K562 (cell line): ENCODE results near the gene VDAC1. TPM values are rescaled to one million over a fixed set of nuclear protein-coding genes. Genes with fewer than 3 reads are reported as not detected.

Experiments
- CHD4 ChIP-seq: fragments of 200-600 bp; sonication (generic); IDR thresholded peaks from 3 replicates; pipeline ENCODE4 v1.6.1; 2012; ENCODE audit warnings: low read depth, mild to moderate bottlenecking, mixed read lengths, low read length, inconsistent platforms; ENCODE audit not compliant: insufficient read depth, insufficient replicate concordance, poor library complexity, severe bottlenecking
- ESRRB ChIP-seq: fragments of 250-450 bp; sonication (Bioruptor Pico); IDR thresholded peaks from 2 replicates; pipeline ENCODE4 v1.5.0; 2020; ENCODE audit warnings: mild to moderate bottlenecking, moderate library complexity, borderline replicate concordance
- ETS2 ChIP-seq: IDR thresholded peaks from 2 replicates; pipeline ENCODE4 v1.6.1; 2016; ENCODE audit warnings: borderline replicate concordance, missing genetic modification characterization, mild to moderate bottlenecking, moderate library complexity, missing compliant biosample characterization; ENCODE audit not compliant: poor library complexity, severe bottlenecking
- MYC ChIP-seq, 2 experiments: fragments of 250-450 bp in 1 of 2; sonication (Bioruptor Pico) in 1 of 2; IDR thresholded peaks; 2 replicates each; pipeline versions ENCODE4 v1.5.1 to v1.6.1; 2012 to 2021; ENCODE audit warnings: low read depth in 2 of 2, borderline replicate concordance in 1 of 2, improper control_type of control experiment in 1 of 2, low read length in 1 of 2, mild to moderate bottlenecking in 1 of 2, moderate library complexity in 1 of 2
- SAP30 ChIP-seq: fragments of 200-600 bp; sonication (generic); IDR thresholded peaks from 2 replicates; pipeline ENCODE4 v1.6.1; 2012; ENCODE audit warnings: borderline replicate concordance, low read depth, mild to moderate bottlenecking, moderate library complexity, low read length, control low read depth, inconsistent platforms; ENCODE audit not compliant: insufficient read depth, poor library complexity, severe bottlenecking
- STAG1 ChIP-seq: sonication (generic); formaldehyde crosslinking; IDR thresholded peaks from 2 replicates; pipeline ENCODE4 v1.5.0; 2020; ENCODE audit warnings: missing genetic modification reagents, borderline replicate concordance
- ZNF41 ChIP-seq: fragments of 250-450 bp; sonication (Bioruptor Pico); conservative IDR thresholded peaks from 2 replicates; pipeline ENCODE4 v1.4.0; 2020; ENCODE audit warnings: mild to moderate bottlenecking
- ZNF707 ChIP-seq: fragments of 250-450 bp; sonication (Bioruptor Pico); conservative IDR thresholded peaks from 2 replicates; pipeline ENCODE4 v1.8.0; 2022; ENCODE audit warnings: inconsistent platforms, mild to moderate bottlenecking, moderate library complexity
- polyA plus RNA-seq, 8 experiments: library from polyadenylated mRNA; depleted of rRNA in 4 of 8; stranded (reverse) in 5 of 8; unstranded in 3 of 8; fragments of >200 nt; fragmentation: Nextera tagmentation in 2 of 8; fragmentation: Illumina TruSeq in 1 of 8; extraction: Ambion mirVana in 2 of 8; extraction: Trizol in 1 of 8; gene quantifications; 2 replicates each; pipeline versions ENCODE4 v1.2.1 to v1.2.3, GENCODE V29; 2011 to 2014; ENCODE audit warnings: inconsistent platforms in 1 of 8, missing spikeins in 1 of 8
- total RNA-seq, 7 experiments: library from RNA; depleted of rRNA in 6 of 7; stranded (reverse); fragments of >200 nt in 6 of 7; fragmentation: Illumina TruSeq in 2 of 7; extraction: Trizol in 2 of 7; gene quantifications; 2 replicates each; pipeline versions ENCODE4 v1.2.1 to v1.2.3, GENCODE V29; 2011 to 2021; ENCODE audit warnings: low replicate concordance in 1 of 7
- TF ChIP-seq, protein P1 (sequence below), 2 experiments: fragments of 450-650 bp; IDR thresholded peaks; 2 replicates each; pipeline ENCODE4 v1.6.1; 2016; ENCODE audit warnings: mild to moderate bottlenecking in 2 of 2, borderline replicate concordance in 1 of 2, low read depth in 1 of 2, moderate library complexity in 1 of 2
- TF ChIP-seq, protein P2 (sequence below): fragments of 450-650 bp; IDR thresholded peaks from 2 replicates; pipeline ENCODE4 v1.6.1; 2017; ENCODE audit warnings: antibody characterized with exemption, mild to moderate bottlenecking

The VDAC1 gene
- total and polyA plus RNA-seq, 9 of the 15 experiments (the other 6 are each of a cell fraction or from before 2014, with no cell fraction given), result 168 to 366 (median 293) TPM

DNA sequence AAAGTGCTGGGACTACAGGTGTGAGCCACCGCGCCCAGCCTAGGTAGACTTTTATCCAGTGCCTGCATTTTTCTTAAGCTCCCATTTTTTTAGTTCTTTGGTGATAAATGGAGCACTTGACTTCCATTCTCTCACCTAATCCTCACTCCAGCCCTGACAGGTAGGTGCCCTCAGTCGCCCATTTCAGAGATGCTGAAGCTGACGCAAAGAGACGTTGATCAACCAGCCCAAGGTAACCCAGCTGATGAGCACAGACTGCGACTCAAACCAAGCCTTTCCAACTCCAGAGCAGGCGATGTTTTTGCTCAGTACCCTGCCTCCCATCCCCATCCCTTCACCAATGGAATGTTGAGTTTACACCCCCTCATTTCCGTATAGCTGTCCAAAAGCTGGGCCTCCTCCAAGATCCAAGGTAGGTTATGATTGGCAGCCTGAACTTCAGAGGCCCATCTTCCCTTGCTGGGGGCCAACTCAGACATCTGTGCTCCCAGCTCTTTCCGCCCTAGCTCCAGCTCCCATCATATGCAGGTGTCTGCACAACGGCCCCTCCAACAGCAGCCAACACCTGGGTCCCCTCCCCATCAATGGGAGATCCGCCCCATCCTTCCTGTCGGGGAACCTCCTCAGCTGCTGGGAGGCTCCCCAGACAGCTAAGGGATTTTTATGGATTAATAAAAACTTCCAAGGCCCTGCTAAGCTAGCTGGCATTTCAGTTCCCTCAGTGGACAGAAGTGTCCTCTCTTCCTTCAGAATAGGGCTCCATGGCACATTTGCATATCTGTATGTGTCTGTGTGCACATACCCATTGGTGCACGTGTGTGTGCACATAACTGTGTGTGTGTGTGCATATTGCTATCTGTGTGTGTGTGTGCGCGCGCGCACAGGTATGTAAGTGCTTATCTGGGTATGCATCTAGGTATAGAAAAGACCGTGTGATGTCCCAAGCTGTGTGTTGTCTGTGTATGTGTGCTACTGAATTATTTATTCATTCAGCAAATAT, 39.3 kb upstream of the VDAC1 start (continued):
- TF ChIP-seq, protein P1, sequence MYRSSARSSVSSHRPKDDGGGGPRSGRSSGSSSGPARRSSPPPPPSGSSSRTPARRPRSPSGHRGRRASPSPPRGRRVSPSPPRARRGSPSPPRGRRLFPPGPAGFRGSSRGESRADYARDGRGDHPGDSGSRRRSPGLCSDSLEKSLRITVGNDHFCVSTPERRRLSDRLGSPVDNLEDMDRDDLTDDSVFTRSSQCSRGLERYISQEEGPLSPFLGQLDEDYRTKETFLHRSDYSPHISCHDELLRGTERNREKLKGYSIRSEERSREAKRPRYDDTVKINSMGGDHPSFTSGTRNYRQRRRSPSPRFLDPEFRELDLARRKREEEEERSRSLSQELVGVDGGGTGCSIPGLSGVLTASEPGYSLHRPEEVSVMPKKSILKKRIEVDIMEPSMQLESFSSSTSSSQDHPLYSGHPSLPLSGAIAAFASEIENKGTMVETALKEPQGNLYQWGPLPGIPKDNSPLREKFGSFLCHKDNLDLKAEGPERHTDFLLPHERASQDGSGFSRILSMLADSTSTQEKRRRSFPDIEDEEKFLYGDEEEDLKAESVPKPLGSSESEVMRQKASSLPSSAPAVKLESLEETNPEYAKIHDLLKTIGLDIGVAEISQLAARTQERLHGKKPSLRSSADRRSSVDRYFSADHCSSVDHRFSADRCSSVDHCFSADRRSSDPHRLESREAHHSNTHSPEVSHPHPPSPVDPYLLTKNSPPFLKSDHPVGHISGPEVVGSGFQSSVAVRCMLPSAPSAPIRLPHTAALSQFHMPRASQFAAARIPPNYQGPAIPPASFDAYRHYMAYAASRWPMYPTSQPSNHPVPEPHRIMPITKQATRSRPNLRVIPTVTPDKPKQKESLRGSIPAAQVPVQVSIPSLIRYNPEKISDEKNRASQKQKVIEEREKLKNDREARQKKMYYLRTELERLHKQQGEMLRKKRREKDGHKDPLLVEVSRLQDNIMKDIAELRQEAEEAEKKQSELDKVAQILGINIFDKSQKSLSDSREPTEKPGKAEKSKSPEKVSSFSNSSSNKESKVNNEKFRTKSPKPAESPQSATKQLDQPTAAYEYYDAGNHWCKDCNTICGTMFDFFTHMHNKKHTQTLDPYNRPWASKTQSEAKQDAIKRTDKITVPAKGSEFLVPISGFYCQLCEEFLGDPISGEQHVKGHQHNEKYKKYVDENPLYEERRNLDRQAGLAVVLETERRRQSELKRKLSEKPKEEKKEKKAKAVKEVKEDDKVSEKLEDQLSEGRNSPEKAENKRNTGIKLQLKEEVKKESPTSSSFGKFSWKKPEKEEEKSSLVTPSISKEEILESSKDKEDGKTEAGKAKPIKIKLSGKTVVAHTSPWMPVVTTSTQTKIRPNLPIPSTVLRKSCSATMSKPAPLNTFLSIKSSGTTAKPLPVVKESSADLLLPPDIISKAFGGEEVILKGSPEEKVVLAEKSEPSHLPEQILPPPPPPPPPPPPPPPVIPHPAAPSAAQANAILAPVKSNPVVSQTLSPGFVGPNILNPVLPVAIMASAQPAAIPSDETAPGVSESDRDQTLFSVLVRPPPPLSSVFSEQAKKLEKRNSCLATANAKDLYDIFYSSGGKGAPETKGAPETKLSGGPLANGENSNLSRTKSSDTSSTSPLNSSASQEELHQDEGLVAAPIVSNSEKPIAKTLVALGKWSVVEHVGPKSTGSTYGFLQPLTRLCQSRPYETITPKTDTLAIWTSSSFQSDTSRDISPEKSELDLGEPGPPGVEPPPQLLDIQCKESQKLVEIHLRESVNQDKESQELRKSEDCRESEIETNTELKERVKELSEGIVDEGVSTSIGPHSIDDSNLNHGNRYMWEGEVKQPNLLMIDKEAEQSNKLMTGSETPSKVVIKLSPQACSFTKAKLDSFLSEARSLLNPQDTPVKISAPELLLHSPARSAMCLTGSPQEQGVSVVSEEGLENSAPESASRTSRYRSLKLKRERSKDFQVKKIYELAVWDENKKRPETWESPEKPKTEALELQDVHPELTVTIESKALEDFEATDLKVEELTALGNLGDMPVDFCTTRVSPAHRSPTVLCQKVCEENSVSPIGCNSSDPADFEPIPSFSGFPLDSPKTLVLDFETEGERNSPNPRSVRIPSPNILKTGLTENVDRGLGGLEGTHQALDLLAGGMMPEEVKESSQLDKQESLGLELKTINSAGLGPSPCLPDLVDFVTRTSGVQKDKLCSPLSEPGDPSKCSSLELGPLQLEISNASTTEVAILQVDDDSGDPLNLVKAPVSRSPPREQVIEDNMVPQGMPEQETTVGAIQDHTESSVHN (IDR thresholded peaks at IDR 0.05; ENCODE audit: borderline replicate concordance in 1 of 2, low read depth in 1 of 2), result no peak
- no peak for TF ChIP-seq MYC (IDR thresholded peaks at IDR 0.05; ENCODE audit: low read depth, low read length)
- no peak for TF ChIP-seq MYC (CRISPR knock-in tag; IDR thresholded peaks at IDR 0.05; ENCODE audit: borderline replicate concordance, low read depth)
- TF ChIP-seq ZNF707 (CRISPR knock-in tag), result no peak
- no peak for TF ChIP-seq CHD4
- TF ChIP-seq ETS2 (tag), result no peak
- no peak for TF ChIP-seq ESRRB (CRISPR knock-in tag)
- TF ChIP-seq, protein P2, sequence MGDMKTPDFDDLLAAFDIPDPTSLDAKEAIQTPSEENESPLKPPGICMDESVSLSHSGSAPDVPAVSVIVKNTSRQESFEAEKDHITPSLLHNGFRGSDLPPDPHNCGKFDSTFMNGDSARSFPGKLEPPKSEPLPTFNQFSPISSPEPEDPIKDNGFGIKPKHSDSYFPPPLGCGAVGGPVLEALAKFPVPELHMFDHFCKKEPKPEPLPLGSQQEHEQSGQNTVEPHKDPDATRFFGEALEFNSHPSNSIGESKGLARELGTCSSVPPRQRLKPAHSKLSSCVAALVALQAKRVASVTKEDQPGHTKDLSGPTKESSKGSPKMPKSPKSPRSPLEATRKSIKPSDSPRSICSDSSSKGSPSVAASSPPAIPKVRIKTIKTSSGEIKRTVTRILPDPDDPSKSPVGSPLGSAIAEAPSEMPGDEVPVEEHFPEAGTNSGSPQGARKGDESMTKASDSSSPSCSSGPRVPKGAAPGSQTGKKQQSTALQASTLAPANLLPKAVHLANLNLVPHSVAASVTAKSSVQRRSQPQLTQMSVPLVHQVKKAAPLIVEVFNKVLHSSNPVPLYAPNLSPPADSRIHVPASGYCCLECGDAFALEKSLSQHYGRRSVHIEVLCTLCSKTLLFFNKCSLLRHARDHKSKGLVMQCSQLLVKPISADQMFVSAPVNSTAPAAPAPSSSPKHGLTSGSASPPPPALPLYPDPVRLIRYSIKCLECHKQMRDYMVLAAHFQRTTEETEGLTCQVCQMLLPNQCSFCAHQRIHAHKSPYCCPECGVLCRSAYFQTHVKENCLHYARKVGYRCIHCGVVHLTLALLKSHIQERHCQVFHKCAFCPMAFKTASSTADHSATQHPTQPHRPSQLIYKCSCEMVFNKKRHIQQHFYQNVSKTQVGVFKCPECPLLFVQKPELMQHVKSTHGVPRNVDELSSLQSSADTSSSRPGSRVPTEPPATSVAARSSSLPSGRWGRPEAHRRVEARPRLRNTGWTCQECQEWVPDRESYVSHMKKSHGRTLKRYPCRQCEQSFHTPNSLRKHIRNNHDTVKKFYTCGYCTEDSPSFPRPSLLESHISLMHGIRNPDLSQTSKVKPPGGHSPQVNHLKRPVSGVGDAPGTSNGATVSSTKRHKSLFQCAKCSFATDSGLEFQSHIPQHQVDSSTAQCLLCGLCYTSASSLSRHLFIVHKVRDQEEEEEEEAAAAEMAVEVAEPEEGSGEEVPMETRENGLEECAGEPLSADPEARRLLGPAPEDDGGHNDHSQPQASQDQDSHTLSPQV, result no peak
- TF ChIP-seq ZNF41 (CRISPR knock-in tag), result no peak
- no peak for TF ChIP-seq STAG1 (CRISPR knock-in tag)
- no peak for TF ChIP-seq SAP30
